ENCODE measurements around the gene APH1B.
A peak's percentile ranks its signal among the peaks of the same experiment; 100 is the strongest.

APH1B gene

GRCh38 chr15:63323798-63324563 is 46.6 kb downstream of the APH1B start:
- DNase-seq (ENCODE audit: extremely low spot score, insufficient read length, low read depth) (no peak), FAIRE-seq (no peak)

- DNase-seq (ENCODE audit: extremely low spot score, insufficient read length, low read depth) (no peak), FAIRE-seq (no peak)
Measured at GRCh38 chr15:63324770-63325169, 47.4 kb downstream of the APH1B start.

GRCh38 chr15:63327648-63328421 is 50.4 kb downstream of the APH1B start:
- no peak for DNase-seq (ENCODE audit: extremely low spot score, insufficient read length, low read depth)
- no peak for FAIRE-seq

GRCh38 chr15:63329567-63330350 is 52.4 kb downstream of the APH1B start:
- FAIRE-seq, result no peak
- DNase-seq (ENCODE audit: extremely low spot score, insufficient read length, low read depth), result no peak

- FAIRE-seq, result no peak
- no peak for DNase-seq (ENCODE audit: extremely low spot score, insufficient read length, low read depth)
Measured at GRCh38 chr15:63330926-63331325, 53.5 kb downstream of the APH1B start.

GRCh38 chr15:63331456-63331855 is 54.1 kb downstream of the APH1B start:
- DNase-seq (ENCODE audit: extremely low spot score, insufficient read length, low read depth) (no peak), FAIRE-seq (no peak)

- FAIRE-seq, result no peak
- DNase-seq (ENCODE audit: extremely low spot score, insufficient read length, low read depth), result no peak
Measured at GRCh38 chr15:63332367-63333124, 55.1 kb downstream of the APH1B start.

- no peak for FAIRE-seq
- DNase-seq (ENCODE audit: extremely low spot score, insufficient read length, low read depth), result no peak
Measured at GRCh38 chr15:63334821-63335220, 57.4 kb downstream of the APH1B start.

- no peak for FAIRE-seq
Measured at GRCh38 chr15:63335543-63336240, 58.3 kb downstream of the APH1B start.

GRCh38 chr15:63337046-63337445 is 59.6 kb downstream of the APH1B start:
- no peak for FAIRE-seq
- no peak for DNase-seq (ENCODE audit: extremely low spot score, insufficient read length, low read depth)

More at GRCh38 chr15:63335543-63336240, 58.3 kb downstream of the APH1B start:
- DNase-seq (ENCODE audit: extremely low spot score, insufficient read length, low read depth), result no peak

- no peak for DNase-seq (ENCODE audit: extremely low spot score, insufficient read length, low read depth)
- no peak for FAIRE-seq
Measured at GRCh38 chr15:63338170-63338569, 60.8 kb downstream of the APH1B start.

GRCh38 chr15:63339006-63339766 is 61.8 kb downstream of the APH1B start:
- FAIRE-seq (no peak), DNase-seq (ENCODE audit: extremely low spot score, insufficient read length, low read depth) (no peak)

GRCh38 chr15:63339836-63340235 is 62.4 kb downstream of the APH1B start:
- no peak for FAIRE-seq
- no peak for DNase-seq (ENCODE audit: extremely low spot score, insufficient read length, low read depth)

GRCh38 chr15:63340353-63340752 is 62.9 kb downstream of the APH1B start:
- DNase-seq (ENCODE audit: extremely low spot score, insufficient read length, low read depth) (no peak), FAIRE-seq (no peak)

GRCh38 chr15:63340878-63341277 is 63.5 kb downstream of the APH1B start:
- DNase-seq (ENCODE audit: extremely low spot score, insufficient read length, low read depth) (no peak), FAIRE-seq (no peak)

GRCh38 chr15:63341898-63342297 is 64.5 kb downstream of the APH1B start:
- no peak for DNase-seq (ENCODE audit: extremely low spot score, insufficient read length, low read depth)
- FAIRE-seq, result no peak

GRCh38 chr15:63342996-63343562 is 65.7 kb downstream of the APH1B start:
- peak; percentile 28 for DNase-seq (ENCODE audit: extremely low spot score, insufficient read length, low read depth)
- peak; percentile 67 for FAIRE-seq

- FAIRE-seq (no peak), DNase-seq (ENCODE audit: extremely low spot score, insufficient read length, low read depth) (no peak)
Measured at GRCh38 chr15:63344731-63345390, 67.5 kb downstream of the APH1B start.

Measured in GM18507 (cell line).